Activated CD4-positive, alpha-beta T cell treated with anti-CD3 and anti-CD28 coated beads, Interleukin-2, amount 50 U/mL, for 24 hours (primary cell): ENCODE results near the gene UBE3C.

Source experiments
- DNase-seq, 2 donors: peaks; one replicate each; pipeline ENCODE4 v3.0.0-alpha.2; 2020; ENCODE audit warnings: low read depth in 1 of 2, low spot score in 1 of 2

The UBE3C gene

GRCh38 chr7:157176771-157177170 is 38.0 kb downstream of the UBE3C start:
- DNase-seq, result no peak

DNA sequence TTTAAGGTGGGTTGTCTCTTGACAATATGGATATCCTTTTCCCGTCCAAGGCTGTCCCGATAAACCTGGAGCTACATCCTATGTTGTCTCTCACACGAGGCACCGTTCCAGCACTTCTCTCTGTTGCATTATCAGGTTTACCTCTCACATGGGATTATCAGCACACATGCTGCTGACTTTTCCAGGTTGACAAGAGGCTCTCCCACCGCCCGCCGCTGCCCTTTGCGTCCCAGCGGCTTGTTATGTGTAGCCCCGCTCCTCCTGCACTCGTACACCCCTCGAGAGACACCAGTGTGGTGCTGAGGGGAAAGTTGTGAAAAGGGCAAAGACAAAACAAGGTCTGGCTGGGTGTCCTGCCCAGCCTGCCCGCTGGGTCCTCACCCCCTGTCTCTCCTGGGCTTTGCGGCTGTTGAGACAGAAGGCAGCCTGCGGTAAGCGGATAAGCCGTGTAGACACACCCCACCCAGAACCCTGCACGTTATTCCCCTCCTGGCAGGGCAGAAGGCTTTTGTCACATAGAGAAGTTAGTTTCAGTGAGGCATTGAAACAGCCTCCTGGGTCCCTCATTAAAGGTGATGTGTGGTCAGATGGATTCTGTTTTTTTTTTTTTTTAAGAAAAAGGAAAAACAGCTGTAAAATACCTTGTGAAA is 38.7 kb downstream of the UBE3C start:
- no peak for DNase-seq

DNA sequence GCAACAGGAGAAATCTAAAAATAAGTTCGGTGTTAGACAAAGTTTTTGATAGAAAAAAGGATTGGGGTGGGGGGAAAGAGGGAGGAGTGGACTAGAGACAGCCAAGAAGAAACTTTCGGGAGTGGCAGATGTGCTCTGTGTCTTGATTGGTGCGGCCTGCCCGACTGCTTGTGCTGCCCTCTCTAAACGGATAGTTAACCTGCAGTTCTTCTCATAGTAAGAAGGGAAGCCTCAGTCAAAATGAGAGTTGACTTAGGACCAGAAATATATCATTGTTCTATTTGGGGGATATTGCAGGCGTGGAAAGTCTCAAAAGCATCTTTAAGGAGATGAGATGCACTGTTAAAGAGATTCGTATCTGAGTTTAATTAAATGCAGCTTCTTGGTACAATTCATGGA is 39.3 kb downstream of the UBE3C start:
- DNase-seq, result no peak

DNA sequence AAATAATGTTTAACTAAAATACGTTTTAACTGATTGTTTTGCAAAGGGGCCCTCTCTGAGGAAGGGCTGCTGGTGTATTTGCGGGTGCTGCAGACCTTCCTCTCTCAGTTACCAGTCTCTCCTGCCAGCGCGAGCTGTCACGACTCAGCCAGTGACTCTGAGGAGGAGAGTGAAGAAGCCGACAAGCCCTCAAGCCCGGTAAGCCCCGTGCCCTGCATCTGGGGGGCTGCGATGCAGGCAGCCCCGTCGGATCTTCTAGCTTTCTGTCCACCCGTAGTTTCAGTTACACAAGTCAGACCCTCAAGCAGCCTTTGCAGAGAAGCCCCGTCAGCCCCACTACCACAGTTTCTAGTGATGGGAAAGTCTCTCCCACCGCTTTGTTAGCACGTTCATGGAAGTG is 45.1 kb downstream of the UBE3C start:
- DNase-seq, result no peak

DNA sequence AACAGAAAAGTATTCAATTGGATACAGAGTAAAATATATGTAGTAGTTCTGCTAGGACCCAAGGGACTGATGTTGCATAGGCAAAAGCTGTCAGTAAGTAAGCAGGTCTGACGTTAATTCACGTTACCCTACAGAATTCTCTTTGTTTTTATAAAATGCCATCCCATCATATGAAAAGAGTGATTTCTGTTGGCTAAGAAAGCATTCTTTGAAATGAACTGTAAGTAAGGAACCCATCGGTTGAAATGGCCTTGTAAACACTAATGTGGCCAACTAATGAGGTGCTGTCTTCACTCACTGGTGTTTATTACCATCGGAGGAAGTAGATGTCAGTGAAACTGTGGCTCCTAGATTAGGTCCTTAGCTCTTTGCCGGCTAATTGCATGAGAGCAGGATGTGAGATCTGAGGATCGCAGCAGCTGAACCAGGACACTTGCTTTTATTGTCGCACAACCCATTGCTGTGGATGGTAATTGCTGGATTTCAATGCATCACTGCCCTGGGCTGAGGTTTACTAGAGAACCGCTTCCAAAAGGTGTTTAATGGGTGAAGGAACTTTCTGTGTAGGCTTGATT is 49.5 kb downstream of the UBE3C start:
- DNase-seq, result no peak

GRCh38 chr7:157189405-157189804 is 50.7 kb downstream of the UBE3C start:
- no peak for DNase-seq

DNA sequence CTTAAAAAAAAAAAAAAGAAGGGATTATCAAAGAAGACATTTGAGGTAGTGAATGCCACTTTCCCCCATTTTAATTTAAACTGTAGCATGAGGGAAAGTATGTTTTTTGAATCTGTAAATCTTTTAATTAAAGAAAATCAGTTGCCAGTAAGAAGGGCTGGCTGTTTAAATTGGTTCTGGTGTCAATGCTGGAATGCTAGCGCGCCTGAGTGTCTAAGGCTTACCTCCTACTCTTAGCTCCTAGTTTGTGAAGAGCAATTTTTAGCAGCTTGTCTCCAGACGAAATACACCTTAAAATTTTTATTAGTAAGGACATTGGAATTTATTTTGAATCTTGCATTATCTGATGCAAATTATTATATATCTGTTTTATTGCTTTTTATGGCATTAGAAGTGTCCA is 54.1 kb downstream of the UBE3C start:
- no peak for DNase-seq

DNA sequence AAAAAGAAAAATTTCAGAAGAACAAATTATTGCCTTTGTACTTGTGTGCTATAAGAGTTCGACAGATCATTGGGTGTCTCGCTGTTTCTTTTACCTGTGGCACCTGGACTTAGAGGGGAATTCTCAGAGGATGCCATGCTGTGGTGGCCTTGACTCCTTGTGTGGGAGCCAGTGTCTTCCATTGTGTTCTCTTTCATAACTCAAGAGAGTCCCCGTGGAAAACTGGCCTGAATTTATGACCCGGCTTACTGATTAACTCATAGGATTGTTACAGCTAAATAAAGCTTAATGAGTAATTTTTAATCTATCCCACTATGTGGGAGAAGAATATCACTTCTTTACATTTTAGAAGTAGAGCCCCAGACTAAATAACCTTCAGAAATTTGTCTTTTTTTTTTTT is 54.5 kb downstream of the UBE3C start:
- DNase-seq, result no peak

- DNase-seq, result no peak
Observed at GRCh38 chr7:157194948-157195347, 56.2 kb downstream of the UBE3C start.

GRCh38 chr7:157195868-157196267 is 57.1 kb downstream of the UBE3C start:
- no peak for DNase-seq

DNA sequence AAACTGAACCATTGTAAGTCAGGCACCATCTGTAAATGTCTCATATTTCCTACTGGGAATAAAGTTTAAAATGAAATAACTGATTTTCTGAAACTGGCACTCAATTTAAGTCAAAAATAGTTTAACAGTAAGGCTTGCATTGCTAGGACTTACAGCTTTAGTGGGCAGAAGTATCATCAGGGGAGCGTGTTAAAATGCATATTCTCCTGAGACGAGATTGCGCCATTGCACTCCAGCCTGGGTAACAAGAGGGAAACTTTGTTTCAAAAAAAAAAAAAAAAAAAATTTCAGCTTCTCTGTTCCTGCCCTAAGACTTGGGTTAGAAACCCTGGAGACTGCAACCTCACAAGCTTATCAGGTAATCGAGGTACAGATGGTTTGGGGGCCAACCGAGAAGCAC is 65.4 kb downstream of the UBE3C start:
- no peak for DNase-seq

GRCh38 chr7:157205438-157205837 is 66.7 kb downstream of the UBE3C start:
- DNase-seq, result no peak

DNA sequence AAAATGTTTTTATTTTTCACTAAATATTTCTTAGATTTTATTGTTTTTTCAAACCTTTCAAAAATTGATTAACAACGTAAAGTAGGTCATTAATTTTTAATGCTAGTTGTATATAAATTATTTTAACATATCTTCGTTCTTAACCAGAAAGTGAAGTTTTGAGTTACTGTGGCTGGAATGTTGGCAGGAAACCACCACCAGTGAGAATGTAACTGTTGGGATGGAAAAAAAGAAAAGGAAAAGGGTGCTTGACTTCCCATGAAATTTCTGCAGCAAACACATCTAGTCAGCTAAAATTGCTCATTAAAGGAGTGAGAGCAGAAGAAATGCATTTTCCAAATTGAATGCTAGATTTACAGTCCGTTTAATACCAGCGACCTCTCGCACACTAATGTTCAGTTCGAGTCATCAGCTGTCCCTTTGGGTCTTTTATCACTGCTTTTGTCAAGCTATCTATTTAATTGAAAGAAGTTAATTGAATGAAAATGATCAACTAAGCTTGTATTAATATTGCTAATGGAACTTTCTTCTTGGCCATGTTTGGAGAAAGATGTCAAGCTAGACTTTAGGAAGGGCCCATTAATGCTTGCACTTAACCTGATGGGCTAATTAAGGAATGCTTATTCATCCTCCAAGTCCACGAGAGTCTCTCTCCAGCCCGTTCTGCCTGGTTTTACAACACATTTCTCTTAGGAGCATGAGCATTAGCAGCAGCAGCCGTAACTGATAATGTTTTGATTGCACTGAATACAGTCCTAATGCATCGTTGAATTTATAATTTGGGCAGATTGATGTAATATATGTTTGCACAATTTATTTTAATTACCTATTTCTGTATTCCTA is 70.1 kb downstream of the UBE3C start:
- no peak for DNase-seq

DNA sequence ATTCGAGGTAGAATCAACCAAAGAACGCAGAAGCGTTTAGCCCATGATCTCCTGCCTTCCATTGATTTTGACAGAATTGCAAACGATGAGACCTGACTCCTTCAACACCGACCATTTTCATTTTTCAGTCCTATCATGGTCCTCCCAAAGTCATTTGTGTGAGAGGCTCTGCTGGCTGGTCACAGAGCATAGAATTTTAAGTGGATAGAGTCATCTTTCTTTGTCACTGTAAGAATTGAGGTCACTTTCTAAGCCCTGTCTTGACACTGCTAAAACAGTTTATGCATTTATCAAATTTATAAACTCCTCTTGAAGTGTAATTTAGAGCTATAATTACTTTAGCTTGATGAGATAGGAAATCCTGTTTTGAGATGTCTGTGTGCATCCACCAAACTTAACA is 72.0 kb downstream of the UBE3C start:
- DNase-seq, result no peak

DNA sequence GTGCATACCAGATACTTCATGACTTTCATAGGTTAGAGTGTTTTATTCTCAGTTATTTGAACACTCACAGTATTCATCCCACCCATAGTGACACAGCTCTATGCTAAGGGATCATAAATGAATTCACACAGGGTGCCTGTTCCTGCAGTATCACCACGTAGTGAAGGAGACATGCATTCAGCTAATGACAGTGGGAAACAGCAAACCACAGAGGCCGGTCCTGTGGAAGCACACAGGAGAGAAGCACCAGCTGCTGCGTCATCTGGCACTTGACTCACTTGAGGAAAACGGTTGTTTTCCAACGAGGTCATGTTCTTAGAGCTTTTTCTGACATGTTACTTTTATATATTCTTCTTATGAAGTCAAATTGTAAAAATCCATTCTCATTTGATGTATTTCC is 73.0 kb downstream of the UBE3C start:
- no peak for DNase-seq

GRCh38 chr7:157219154-157219553 is 80.4 kb downstream of the UBE3C start:
- no peak for DNase-seq

DNA sequence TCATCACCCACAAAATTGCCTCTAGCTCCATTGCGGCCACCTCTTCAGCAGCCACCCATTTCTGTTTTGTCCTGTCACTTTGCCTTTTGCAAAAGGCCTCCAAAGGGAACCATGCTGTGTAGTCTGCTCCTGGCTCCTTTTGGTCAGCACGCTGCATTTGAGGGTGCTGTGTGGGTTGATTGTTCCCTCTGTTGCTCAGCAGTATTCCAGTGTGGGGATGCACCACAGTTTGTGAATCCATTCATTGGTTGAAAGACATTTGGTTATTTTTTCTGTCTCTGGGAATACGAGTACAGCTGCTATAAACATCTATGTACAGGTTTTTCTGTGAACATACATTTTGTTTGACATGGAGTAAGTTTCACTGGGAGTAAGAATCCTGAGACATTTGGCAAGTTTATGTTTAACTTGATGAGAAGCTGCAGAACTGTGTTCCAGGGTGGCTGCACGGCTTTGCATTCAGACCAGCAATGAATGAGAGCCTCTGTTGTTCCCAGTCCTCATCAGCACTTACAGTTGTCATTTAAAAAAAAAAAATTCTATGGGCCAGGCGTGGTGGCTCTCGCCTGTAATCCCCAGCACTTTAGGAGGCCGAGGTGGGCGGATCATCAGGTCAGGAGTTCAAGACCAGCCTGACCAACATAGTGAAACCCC is 82.3 kb downstream of the UBE3C start:
- no peak for DNase-seq

GRCh38 chr7:157222687-157223086 is 84.0 kb downstream of the UBE3C start:
- no peak for DNase-seq

DNA sequence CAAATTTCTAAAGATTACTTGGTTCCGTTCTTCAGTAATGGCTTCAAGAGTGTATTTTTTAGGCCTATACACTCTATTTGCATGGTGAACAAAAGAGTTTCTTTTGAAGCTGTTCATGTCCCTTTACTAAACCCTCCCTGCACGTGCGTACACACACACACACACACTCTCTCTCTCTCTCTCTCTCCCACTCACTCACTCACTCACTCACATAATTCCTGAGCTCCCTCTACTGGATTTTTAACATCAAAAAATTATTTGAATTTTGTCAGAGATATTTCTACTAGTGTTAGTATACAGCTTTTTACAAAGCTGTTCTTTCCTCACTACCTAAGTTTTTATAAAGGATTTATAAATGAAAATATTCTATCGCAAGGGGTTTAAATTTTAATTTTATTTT is 85.9 kb downstream of the UBE3C start:
- DNase-seq, result no peak

GRCh38 chr7:157228864-157229422 is 90.2 kb downstream of the UBE3C start:
- DNase-seq, result no peak

- no peak for DNase-seq
Observed at GRCh38 chr7:157233677-157234076, 95.0 kb downstream of the UBE3C start.

DNA sequence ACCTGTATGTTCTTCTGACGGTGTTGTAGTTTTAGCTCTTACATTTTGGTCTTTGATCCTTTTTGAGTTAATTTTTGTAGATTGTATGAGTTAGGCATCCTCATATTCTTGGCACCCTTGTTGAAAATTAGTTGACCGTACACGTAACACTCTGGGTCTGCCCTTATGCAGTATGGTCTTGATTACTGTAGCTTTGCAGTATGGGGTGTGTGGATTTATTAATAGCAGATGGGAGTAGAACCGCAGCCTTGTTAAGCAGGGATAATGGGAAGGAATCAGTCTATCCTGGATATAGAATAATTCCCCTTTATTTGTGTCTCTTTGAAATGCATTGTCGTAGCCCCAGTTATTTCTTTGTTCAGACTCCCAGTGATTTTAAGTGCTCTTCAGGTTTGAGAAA is 95.5 kb downstream of the UBE3C start:
- DNase-seq, result no peak
